Occipital lobe (tissue), 2 donors: Measurements from ENCODE around the gene SLC25A29. TPM values are rescaled to one million over a fixed set of nuclear protein-coding genes. Genes with fewer than 3 reads are reported as not detected.

Experiments used
- small RNA-seq: library from RNA; depleted of rRNA; stranded (forward); fragments of <200 nt; gene quantifications from one replicate; pipeline ENCODE3, GENCODE V24; 2014
- total RNA-seq: library from RNA; depleted of rRNA; stranded (reverse); fragments of >200 nt; gene quantifications from one replicate; pipeline ENCODE4 v1.2.3, GENCODE V29; 2014

The SLC25A29 gene
- total RNA-seq, 1 donor from 2014 or later: 41.8 TPM

Small RNA genes within 50 kb of the gene (small RNA-seq; reads per million reads assigned to genes)
- 32.7 reads per million, percentile 94 among the genes with 10 or more reads in this experiment for gene MIR345
- not detected for gene RN7SL523P

Other genes with a start within 250 kb of the SLC25A29 start
- gene EVL, start 241.0 kb downstream of the SLC25A29 start, total RNA-seq: 76.1 TPM
- gene DEGS2, start 146.8 kb downstream of the SLC25A29 start, total RNA-seq: 1.4 TPM
- 60.2 TPM for gene YY1, start 67.3 kb downstream of the SLC25A29 start, total RNA-seq
- gene SLC25A47, start 16.9 kb upstream of the SLC25A29 start, total RNA-seq: not detected
- gene WDR25, start 70.0 kb upstream of the SLC25A29 start, total RNA-seq: 16.5 TPM